Glomerular visceral epithelial cell (primary cell): ENCODE data around the gene RNU11.
A peak's percentile ranks its signal among the peaks of the same experiment; 100 is the strongest.
"Not testable (repeated sequence)": the region's sequence is repeated elsewhere in the genome, so short reads cannot be mapped to it uniquely, and the experiment has no call there.

Source experiments
- DNase-seq: peaks from one replicate; pipeline ENCODE4 v3.0.0-alpha.2; 2016; ENCODE audit errors: extremely low spot score

The RNU11 gene

DNA sequence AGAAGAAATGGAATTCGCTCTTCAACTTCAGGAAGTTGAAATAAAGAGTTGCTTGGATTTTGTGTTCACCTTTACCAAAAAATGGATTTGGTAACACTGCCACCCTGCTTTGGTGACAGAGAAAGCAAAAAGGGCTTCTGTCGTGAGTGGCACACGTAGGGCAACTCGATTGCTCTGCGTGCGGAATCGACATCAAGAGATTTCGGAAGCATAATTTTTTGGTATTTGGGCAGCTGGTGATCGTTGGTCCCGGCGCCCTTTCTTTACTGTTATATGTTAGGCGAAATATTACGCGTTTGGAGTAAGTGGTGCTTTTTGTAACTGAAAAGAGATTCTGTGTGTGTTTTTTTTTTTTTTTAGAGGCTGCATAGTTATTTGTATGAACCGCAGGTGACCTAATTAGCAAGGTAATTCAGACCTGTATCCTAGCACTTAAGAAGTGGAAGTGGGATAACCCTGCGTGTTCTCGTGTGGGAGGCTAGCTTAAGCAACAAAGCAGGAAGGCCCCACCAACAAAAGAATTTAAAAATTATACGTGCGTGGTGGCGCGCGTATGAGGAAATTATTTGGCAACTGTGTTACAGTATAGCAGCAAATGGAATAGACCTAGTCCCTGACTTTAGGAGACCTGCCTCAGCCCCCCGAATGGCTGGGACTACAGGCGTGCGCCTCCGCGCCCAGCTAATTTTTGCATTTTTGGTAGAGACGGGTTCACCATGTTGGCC is at the start of gene RNU11:
Gene RNU11 (plus strand): TSS at position 127 of the 725 bp plus-strand sequence.
- DNase-seq: peak; percentile 98

DNA sequence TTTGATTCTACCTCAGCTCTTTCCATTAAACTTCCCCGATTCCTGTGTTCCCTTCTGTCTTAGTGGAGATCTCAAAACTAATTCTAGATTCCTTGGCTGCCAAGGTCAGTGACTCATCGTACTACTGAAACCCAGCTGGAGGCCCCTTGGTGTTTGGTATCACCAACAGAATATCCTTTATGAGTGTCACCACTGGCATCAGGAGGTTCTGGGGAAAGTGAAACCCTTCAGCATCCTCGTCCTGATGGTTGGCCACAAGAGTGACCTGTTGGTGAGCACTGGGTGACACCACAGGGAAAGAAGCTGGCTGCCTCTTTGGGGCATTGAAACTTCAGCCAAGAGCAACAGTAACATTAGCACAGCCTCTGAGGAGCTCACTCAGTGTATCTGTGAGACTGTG is 46.7 kb upstream of the RNU11 start:
- peak; percentile 90 for DNase-seq

DNA sequence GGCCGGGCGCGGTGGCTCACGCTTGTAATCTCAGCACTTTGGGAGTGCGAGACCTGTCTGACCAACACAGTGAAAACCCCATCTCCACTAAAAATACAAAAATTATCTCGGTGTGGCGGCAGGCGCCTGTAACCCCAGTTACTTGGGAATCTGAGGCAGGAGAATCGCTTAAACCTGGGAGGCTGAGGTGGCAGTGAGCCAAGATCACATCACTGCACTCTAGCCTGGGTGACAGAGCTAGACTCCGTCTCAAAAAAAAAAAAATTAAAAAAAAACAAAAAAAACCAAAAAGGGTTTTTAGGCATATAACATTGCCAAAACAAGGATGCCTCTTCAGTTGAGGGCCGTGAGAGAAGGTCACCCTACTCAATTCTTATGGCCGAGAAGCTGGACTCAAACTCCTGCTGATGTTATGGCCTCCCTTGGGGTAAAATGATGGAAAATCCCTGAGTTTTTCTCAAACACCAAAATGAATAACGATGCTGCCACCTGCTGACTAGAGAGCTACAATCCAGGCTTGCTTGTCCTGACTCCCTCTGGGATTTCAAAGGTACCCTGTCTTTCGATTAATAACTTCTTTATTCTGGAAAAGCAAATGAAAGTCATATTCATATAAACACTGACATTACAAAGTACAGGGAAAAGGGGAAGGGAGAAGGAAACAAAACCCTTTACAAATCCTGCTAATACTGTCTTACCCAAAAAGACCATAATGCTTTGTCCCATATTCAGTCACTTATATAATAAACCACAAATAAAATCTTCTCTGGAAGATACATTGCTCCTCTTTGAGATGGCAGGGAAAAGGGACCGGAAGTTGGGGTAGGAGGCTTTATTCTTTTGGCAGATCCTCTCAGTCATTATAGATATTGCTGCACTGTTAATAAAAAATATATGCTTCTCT is 45.6 kb upstream of the RNU11 start:
- DNase-seq: peak; percentile 77

DNA sequence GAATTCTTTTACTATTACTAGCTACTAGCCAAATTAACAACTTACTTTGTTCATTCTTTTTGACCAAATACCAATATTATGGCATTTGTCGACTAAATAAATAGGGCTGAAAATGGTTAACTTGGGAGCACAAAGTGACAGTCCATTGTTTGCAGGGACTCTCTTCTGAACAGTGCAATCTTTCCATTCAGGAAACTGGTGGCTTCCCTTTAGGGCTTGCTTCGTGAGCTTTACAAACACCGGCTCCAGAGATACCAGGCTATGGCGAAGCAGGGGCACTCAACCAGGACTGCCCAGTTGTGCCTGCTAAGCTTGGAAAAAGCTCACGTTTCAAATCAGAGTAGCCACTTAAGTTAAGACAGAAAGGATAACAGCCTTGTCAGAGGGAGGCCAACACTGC is 44.0 kb upstream of the RNU11 start:
- no peak for DNase-seq

DNA sequence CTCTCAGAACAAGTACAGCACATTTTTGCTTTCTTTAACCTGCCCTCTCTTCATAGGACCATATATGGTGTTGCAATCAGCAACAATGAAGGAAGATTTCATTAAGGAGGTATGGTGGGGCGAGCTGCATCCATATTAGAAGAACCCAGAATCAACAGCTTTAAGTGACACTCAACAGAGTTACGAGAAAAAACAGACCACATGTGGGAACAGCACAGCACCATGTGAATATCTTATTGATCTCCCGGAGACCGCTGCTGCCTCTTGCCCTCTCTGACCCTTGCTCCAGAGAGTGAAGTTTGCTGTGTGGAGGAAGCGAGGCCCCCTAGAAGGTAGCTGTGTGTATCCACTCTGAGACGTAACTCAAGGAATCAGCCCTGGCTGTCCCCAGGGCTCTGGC is 43.4 kb upstream of the RNU11 start:
- no peak for DNase-seq

DNA sequence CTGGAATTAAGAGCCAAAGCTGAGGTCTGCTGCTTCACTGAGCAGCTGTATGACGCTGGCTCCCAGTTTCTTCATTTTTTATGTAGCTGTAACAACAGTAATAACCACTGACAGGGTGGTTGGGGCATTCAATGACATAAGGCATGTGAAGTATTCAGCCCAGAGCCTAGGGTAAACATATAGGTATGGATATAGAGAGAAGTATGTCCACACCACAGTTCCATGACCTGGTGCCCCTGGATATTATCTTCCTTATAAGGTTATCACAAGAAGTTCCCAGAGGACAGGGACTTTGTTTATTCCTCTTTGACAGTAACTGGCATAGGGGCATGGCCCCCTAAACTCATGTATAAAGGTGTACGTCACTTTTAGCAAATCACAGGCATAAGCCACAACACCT is 41.6 kb upstream of the RNU11 start:
- peak; percentile 50 for DNase-seq

DNA sequence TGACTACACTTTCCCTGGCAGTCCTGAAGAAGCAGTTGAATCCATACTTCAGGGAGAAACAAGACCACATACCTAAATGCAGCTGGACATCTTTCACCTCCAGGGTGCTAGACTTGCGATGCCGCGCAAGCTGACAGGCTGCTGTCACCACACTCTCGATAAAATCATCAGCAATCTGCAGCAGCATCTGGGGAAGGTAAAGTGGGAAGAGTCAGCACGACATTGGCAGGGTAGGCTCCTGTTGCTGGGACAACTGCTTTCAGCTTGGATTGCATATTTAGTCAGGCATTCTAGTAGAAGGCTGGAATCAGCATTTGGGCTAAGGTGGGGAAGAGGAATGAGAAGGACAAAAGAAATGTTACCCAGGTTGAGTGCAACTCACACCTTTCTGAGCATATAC is 35.2 kb upstream of the RNU11 start:
- DNase-seq: no peak

DNA sequence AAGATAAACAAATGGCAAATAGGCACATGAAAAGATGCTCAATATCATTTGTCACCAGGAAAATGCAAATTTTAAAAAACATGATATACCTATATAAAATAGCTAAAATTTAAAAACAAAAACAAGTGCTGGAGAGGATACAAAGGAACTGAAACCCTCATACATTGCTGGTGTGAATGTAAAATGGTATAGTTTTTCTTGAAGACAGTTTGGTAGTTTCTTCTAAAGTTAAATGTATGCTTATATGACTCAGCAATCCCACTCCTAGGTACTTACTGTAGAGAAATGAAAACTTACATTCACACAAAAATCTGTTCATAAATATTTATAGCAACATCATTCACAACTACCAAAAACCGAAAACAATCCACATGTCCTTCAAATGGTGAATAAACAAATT is 16.7 kb upstream of the RNU11 start:
- no peak for DNase-seq

DNA sequence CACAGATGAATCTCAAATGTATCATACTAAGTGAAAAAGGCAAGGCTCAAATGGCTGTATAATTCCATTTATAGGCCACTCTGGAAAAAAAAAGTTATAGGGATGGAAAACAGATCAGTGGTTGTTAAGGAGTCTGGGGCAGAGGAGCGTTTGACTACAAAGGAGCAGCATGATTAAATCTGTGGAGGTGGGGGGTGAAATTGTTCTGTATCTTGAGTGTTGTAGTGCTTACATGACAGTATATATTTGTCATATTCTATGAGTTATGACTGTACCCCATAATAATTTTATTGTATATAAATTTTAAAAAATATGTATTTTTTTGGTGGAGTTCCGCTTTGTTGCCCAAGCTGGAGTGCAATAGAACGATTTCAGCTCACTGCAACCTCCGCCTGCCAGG is 15.8 kb upstream of the RNU11 start:
- DNase-seq: no peak

DNA sequence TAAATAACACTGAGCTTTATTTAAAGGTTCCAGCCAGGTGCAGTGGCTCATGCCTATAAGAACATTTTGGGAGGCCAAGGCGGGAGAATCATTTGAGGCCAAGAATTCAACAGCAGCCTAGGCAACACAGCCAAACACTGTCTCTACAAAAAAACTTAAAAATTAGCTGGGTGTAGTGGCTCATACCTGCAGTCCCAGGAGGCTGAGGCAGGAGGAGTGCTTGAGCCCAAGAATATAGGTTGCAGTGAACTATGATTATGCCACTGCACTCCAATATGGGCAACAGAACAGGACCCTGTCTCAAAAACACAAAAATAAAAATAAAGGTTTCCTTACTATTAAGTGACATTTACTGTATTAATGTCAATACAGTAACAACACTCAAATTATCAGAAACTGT is 7.6 kb upstream of the RNU11 start:
- peak; percentile 48 for DNase-seq

DNA sequence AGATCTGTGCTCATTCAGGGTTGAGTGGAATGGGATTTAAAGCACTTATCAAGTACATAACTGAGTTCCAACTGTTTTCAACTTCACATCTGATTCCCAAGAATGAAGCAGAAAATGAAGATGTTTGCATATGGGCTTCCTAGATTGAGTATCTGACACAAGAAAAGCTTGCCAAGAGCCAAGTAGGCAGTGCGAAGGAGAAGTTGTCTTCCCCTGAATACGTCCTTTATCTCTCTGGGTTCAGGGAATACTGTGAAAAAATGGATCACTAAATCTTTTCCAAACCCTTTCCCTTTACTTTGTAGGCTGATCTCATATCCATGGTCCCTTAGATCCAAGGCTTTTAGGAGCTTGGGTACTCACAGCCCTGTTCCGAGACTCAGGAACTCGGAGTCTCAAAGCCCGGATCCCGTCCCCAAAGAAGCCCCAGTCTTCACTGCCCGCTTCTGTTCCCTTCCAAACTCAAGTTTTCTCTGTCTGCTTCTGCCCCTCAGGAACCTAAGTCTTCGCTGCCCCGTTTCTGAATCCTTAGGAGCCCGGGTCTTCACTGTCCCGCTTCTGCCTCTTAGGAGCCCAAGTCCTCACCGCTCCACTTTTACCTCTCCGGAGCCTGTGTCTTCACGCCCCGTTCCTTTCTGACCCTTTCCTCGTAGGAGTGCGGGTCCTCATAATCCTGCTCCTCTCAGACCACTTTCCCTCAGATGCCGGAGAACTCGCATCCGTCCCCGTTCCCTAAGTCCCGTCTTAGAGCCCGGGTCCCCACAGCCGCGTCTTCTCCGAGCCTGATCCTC is 6.1 kb upstream of the RNU11 start:
- no peak for DNase-seq

DNA sequence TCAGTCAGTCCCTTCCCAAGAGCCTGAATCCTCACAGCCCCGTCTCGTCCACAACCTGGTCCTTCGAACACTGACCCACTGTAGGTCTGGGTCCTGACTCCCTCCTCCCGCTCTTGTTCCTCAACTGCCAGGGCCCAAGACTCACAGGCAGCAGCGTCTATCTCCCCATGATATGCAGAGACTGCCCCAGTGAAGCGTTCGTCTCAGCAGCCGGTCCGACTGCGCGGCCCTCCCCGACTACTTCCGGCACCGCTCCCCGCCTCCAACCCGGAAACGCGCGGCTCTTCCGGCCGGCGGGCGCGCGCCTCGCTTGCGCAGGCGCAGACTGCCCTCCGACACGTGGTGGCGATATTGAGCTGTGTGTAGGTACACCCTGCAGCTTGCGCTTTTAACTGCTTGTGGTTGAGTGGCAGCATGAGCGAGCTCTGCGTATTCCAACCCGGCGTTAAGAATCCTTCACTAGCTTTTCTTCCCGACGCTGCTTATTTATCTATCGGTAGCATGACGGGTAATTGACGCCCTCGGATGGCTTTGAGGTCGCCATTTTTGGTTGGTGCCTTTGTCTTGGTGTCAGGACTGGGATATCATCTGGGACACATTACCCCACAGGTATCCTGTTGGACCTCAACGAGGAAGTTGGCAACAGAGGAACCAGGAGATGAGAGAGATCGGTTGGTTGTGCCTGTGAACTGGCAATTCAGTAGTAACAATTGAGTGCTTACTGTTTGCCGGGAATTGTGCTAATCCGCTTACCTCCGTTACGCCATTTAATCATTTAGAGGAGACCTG is 5.4 kb upstream of the RNU11 start, which contains the start of gene TAF12:
Gene TAF12 (minus strand): TSS at position 221 of the 789 bp plus-strand sequence. CDS start 20,986 bp downstream, outside the sequence.
- DNase-seq: peak; percentile 97

DNA sequence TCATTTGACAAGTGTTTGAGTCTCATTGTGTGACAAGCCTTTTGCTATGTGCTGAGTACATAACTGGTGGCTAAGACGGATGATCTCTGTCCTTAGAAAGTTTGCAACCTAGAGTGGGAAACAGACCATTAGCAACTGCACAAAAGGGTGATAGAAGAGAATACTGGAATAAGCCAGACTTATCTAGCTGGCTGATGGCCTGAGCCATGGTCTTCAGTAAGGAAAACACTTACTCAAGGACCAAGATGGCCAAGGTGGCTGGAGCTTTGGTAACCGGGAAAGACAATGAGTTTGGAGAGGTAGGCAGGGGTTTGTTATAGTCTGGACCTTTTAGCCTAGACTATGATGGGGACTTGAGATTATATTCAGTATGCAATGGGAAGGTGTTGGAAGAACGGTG is 3.9 kb upstream of the RNU11 start:
- DNase-seq: no peak

DNA sequence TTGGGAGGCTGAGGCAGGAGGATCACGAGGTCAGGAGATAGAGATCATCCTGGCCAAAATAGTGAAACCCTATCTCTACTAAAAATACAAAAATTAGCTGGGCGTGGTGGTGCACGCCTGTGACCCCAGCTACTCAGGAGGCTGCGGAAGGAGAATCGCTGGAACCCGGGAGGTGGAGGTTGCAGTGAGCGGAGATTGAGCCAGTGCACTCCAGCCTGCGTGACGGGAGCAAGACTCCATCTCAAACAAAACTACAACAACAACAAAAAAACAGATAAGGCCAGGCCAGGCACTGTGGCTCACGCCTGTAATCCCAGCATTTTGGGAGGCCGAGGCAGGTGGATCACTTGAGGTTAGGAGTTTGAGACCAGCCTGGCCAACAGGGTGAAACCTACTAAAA is 3.0 kb upstream of the RNU11 start:
- not testable (repeated sequence) for DNase-seq

DNA sequence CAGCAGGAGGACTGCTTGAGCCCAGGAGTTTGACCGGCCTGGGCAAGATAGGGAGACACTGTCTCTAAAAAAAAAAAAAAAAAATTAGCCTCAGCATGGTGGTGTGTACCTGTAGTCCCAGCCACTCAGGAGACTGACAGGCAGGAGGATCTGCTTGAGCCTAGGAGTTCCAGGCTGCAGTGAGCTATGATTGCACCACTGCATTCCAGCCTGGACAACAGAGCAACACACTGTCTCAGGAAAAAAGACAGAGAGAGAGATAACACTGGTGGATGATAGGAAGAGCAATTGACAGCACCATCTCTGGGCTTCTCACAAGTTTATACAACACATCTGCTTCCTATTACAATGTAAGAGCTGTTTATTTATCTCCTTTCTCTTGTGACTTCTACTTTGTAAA is 2.4 kb upstream of the RNU11 start:
- DNase-seq: no peak

DNA sequence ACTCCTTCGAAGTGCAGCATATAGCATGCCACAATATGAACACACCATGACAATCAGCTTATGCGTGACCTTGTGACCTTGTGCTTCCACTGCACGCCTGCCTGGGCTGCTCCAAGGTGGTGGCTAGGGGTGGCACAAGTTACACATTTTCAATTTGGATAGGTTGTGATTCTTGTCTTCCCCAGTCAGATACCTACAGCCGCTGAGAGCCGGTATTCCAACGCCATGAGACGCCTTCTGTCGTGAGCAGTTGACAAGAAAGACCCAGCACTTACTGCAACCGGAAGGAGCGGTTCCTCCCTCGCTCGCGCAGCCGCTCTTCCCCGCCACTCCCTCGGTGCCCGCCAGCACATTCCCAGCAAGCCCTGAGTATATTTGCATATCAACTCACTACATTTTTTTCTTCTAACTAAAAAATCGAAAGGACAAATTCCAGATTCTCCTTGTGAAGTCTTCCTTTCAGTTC is 359 bp upstream of the RNU11 start:
- peak; percentile 94 for DNase-seq

DNA sequence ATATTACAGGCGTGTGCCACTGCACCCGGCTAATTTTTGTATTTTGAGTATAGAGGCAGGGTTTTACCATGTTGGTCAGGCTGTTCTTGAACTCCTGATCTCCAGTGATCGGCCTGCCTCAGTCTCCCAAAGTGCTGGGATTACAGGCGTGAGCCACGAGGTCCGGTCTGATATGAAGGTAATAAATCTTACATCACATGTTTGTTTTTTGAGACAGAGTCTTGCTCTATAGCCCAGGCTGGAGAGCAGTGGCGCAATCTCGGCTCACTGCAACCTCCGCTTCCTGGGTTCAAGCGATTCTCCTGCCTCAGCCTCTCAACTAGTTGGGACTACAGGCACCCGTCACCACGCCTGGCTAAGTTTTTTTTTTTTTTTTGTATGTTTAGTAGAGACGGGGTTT is 4.7 kb downstream of the RNU11 start:
- not testable (repeated sequence) for DNase-seq

DNA sequence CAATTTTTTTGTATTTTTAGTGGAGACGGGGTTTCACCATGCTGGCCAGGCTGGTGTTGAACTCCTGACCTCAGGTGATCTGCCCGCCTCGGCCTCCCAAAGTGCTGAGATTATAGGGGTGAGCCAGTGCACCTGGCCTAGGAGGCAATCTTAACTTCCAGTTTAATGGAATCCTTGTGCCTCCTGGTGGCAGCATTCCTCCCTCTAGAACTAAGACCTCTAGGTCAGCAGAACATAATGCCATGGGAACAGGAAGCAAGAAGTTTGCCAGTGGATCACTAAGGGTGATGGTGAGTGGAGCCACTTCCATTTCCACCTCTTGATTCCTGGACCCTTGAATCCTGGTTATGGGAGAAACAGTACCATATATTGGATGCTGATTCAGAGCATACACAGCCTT is 5.5 kb downstream of the RNU11 start:
- peak; percentile 35 for DNase-seq

DNA sequence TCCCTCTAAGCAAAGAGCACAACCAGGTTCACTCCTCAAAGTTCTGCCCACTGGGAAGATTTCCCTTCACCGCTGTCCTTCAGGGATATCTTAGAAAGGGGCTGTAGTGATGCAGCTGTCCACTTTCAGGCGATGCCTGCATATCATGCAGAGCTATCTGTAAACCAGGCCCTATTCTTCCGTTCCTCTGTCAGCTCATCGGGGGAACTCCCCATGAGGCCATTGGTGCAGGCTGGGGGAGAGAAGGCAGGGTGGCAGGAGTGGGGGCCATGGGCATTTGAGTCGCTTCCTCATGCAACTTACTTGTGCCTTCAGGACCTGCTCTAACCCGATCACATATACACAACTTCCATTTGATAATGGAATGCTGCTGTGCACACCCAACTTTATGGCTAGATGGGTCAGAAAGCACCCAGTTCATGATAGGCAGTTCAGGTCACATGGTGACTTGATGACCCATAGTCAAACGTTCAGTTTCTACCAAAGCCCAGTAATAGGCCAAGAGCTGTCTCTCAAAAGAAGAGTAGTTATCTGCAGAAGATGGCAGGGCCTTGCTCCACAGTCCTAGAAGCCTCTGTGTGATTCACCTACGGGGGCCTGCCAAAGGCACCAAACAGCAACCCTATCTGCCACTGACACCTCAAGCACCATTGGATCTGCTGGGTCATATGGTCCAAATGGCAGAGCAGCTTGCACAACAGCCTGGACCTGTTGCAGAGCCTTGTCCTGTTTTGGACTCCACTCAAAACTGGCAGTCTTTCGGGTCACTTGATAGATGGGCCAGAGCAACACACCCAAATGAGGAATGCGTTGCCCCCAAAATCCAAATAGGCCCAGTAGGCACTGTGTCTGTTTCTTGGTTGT is 7.3 kb downstream of the RNU11 start:
- DNase-seq: not testable (repeated sequence)

DNA sequence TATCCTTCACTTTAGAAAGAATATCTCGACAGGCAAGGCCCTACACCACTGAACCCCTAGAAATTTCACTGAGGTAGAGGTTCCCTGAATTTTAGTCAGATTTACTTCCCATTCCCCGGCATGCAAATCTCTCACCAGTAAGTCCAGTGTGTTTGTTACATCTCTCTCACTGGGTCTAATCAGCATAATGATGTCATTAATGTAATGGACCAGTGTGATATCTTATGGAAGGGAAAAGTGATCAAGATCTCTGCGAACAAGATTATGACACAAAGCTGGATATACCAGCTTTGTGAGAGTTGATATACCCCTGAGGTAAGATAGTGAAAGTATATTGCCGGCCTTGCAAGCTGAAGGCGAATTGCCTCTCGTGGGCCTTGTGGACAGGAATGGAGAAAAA is 7.9 kb downstream of the RNU11 start:
- DNase-seq: no peak
